Peyer's patch (tissue), 4 donors: ENCODE measurements around the gene ADIPOR2.
"Not testable (repeated sequence)": the region's sequence is repeated elsewhere in the genome, so short reads cannot be mapped to it uniquely, and the experiment has no call there.

Source experiments
- POLR2A ChIP-seq, 2 donors: fragments of 450-650 bp; IDR thresholded peaks; one replicate each; pipeline ENCODE4 v1.5.1; 2017; ENCODE audit warnings: antibody characterized with exemption in 2 of 2, mild to moderate bottlenecking in 2 of 2, moderate library complexity in 2 of 2
- TF ChIP-seq, protein P1 (sequence below), 6 experiments: fragments of 450-650 bp in 4 of 6; fragments of 200-600 bp in 2 of 6; sonication (generic) in 1 of 6; IDR thresholded peaks; one replicate each; pipeline ENCODE4 v1.5.1; 2017 to 2019; ENCODE audit warnings: antibody characterized with exemption in 6 of 6, mild to moderate bottlenecking in 3 of 6, moderate library complexity in 1 of 6

- TF ChIP-seq POLR2A (IDR thresholded peaks at IDR 0.05), result not testable (repeated sequence)
- TF ChIP-seq, protein P1, sequence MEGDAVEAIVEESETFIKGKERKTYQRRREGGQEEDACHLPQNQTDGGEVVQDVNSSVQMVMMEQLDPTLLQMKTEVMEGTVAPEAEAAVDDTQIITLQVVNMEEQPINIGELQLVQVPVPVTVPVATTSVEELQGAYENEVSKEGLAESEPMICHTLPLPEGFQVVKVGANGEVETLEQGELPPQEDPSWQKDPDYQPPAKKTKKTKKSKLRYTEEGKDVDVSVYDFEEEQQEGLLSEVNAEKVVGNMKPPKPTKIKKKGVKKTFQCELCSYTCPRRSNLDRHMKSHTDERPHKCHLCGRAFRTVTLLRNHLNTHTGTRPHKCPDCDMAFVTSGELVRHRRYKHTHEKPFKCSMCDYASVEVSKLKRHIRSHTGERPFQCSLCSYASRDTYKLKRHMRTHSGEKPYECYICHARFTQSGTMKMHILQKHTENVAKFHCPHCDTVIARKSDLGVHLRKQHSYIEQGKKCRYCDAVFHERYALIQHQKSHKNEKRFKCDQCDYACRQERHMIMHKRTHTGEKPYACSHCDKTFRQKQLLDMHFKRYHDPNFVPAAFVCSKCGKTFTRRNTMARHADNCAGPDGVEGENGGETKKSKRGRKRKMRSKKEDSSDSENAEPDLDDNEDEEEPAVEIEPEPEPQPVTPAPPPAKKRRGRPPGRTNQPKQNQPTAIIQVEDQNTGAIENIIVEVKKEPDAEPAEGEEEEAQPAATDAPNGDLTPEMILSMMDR (IDR thresholded peaks at IDR 0.05), result peak in 1 of 6 experiments; percentile 19
Observed at GRCh38 chr12:1711536-1712211, 20.8 kb downstream of the ADIPOR2 start.
